Measurements from ENCODE around the gene ALG14.

DNA sequence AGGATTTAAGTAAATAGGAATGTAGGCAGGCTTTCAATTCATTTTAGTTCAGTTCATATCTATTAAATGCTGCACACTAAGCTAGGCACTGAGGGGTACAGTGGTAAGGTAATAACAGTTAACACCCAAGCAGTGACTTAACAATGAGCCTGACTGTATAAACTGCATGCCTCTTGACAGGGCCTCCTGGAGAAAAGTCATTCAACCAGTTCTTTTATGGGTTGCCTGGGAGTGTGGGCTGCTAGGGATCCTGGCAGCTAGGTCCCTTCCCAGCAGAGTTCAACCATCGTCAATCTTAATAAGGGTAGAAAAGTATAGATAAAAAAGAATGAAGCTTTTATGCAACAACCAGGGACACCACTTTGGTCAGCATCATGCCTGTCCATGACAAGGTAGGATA is 8.1 kb upstream of the ALG14 start:
- TF ChIP-seq, protein P1, sequence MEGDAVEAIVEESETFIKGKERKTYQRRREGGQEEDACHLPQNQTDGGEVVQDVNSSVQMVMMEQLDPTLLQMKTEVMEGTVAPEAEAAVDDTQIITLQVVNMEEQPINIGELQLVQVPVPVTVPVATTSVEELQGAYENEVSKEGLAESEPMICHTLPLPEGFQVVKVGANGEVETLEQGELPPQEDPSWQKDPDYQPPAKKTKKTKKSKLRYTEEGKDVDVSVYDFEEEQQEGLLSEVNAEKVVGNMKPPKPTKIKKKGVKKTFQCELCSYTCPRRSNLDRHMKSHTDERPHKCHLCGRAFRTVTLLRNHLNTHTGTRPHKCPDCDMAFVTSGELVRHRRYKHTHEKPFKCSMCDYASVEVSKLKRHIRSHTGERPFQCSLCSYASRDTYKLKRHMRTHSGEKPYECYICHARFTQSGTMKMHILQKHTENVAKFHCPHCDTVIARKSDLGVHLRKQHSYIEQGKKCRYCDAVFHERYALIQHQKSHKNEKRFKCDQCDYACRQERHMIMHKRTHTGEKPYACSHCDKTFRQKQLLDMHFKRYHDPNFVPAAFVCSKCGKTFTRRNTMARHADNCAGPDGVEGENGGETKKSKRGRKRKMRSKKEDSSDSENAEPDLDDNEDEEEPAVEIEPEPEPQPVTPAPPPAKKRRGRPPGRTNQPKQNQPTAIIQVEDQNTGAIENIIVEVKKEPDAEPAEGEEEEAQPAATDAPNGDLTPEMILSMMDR (IDR thresholded peaks at IDR 0.05; ENCODE audit: insufficient read depth, low read length, poor library complexity, severe bottlenecking), result no peak
- no peak for TF ChIP-seq EZH2phosphoT487 (conservative IDR thresholded peaks at IDR 0.05; ENCODE audit: low read length)
